ENCODE results near the gene C5orf15. TPM values are rescaled to one million over a fixed set of nuclear protein-coding genes. Genes with fewer than 3 reads are reported as not detected.

The C5orf15 gene
- total RNA-seq, 1 experiment from 2014 or later: 28.8 TPM

DNA sequence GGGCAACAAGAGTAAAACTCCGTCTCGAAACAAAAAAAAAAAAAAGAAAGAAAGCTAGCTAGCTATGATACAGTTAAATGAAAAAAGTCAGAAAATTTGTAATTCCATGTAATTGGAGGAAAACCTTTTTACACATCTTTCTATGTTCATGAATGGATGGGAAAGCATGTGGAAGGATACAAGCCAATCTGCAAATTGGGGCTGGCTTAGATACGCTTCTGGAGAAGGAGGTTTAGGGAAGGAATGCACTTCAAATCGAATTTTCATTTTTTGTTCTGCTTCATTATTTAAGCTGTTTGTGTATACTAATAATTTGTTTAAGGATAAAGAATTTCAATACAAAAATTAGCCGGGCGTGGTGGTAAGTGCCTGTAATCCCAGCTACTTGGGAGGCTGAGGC, 29.6 kb upstream of the C5orf15 start:
- peaks cover 13 to 20% of the 10 kb centered on the region in 2 experiments; a peak in 3 of 4 replicates for H3K36me3 ChIP-seq (ENCODE audit: control insufficient read depth in 1 of 2, insufficient read depth in 2 of 2, low read length in 2 of 2)
- intact Hi-C loops (cut with micrococcal nuclease): no loop called here
- H3K4me3 ChIP-seq (replicated peaks in 1 of 2; ENCODE audit: low read depth in 1 of 2, low read length in 2 of 2): no peak overlapping the region
- DNase-seq (ENCODE audit: low read depth, low spot score): no peak
- BruUV-seq (replicated peaks): no TSS peak
- H3K27ac ChIP-seq (ENCODE audit: low read depth, low read length): no peak overlapping the region
- H3K4me1 ChIP-seq (ENCODE audit: control insufficient read depth in 1 of 2, insufficient read depth in 2 of 2, low read length in 2 of 2): peaks cover 10 to 45% of the 10 kb centered on the region in 2 experiments
- H3K9ac ChIP-seq (ENCODE audit: low read length): no peak overlapping the region
- H3K9me3 ChIP-seq (ENCODE audit: control insufficient read depth in 1 of 2, insufficient read depth in 1 of 2, low read depth in 1 of 2, low read length in 2 of 2): no peaks in the 10 kb centered on the region
- H3K79me2 ChIP-seq (ENCODE audit: insufficient read depth, low read length): peaks cover 100% of the 10 kb centered on the region
- POLR2A ChIA-PET: no interaction called here
- H3K9me2 ChIP-seq (ENCODE audit: insufficient read depth): no peaks in the 10 kb centered on the region
- no peak for TF ChIP-seq FOSL1 (IDR thresholded peaks at IDR 0.05; ENCODE audit: low read depth)
- no peak for TF ChIP-seq CEBPB (IDR thresholded peaks at IDR 0.05; ENCODE audit: low read depth)
- TF ChIP-seq POLR2A (IDR thresholded peaks at IDR 0.05; ENCODE audit: borderline replicate concordance, extremely low read depth, insufficient read depth, insufficient read length): no peak
- TF ChIP-seq EZH2 (IDR thresholded peaks at IDR 0.05): no peak
- no peak for TF ChIP-seq ZNF274 (IDR thresholded peaks at IDR 0.05; ENCODE audit: low read depth, low read length)
- no peak for TF ChIP-seq SRF (IDR thresholded peaks at IDR 0.05; ENCODE audit: low read depth)
- no peak for TF ChIP-seq ZFX (IDR thresholded peaks at IDR 0.05)
- TF ChIP-seq REST (IDR thresholded peaks at IDR 0.05; ENCODE audit: low read depth): no peak
- TF ChIP-seq, protein P1, sequence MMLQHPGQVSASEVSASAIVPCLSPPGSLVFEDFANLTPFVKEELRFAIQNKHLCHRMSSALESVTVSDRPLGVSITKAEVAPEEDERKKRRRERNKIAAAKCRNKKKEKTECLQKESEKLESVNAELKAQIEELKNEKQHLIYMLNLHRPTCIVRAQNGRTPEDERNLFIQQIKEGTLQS (IDR thresholded peaks at IDR 0.05): no peak
- no peak for TF ChIP-seq CBX3 (IDR thresholded peaks at IDR 0.05; ENCODE audit: low read depth)
- no peak for TF ChIP-seq MAX (IDR thresholded peaks at IDR 0.05)
- no peak for TF ChIP-seq YY1 (IDR thresholded peaks at IDR 0.05; ENCODE audit: extremely low read depth, insufficient replicate concordance, low read depth, low read length)
- TF ChIP-seq ZBTB33 (IDR thresholded peaks at IDR 0.05; ENCODE audit: extremely low read depth, insufficient replicate concordance, low read length): no peak
- TF ChIP-seq SIN3A (IDR thresholded peaks at IDR 0.05; ENCODE audit: low read depth): no peak
- no peak for TF ChIP-seq TCF7L2 (IDR thresholded peaks at IDR 0.05; ENCODE audit: borderline replicate concordance, extremely low read depth, insufficient read depth, insufficient read length)
- no peak for TF ChIP-seq JUND (IDR thresholded peaks at IDR 0.05)
- no peak for TF ChIP-seq EGR1 (IDR thresholded peaks at IDR 0.05; ENCODE audit: low read depth)
- TF ChIP-seq, protein P2, sequence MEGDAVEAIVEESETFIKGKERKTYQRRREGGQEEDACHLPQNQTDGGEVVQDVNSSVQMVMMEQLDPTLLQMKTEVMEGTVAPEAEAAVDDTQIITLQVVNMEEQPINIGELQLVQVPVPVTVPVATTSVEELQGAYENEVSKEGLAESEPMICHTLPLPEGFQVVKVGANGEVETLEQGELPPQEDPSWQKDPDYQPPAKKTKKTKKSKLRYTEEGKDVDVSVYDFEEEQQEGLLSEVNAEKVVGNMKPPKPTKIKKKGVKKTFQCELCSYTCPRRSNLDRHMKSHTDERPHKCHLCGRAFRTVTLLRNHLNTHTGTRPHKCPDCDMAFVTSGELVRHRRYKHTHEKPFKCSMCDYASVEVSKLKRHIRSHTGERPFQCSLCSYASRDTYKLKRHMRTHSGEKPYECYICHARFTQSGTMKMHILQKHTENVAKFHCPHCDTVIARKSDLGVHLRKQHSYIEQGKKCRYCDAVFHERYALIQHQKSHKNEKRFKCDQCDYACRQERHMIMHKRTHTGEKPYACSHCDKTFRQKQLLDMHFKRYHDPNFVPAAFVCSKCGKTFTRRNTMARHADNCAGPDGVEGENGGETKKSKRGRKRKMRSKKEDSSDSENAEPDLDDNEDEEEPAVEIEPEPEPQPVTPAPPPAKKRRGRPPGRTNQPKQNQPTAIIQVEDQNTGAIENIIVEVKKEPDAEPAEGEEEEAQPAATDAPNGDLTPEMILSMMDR (IDR thresholded peaks at IDR 0.05 in 2 of 3, conservative IDR thresholded peaks at IDR 0.05 in 1 of 3; ENCODE audit: borderline replicate concordance in 1 of 3, insufficient read depth in 1 of 3, low read depth in 2 of 3, low read length in 2 of 3): no peak
- no peak for TF ChIP-seq ELF1 (IDR thresholded peaks at IDR 0.05; ENCODE audit: borderline replicate concordance, low read depth)
- CTCF ChIA-PET: interaction anchor here (1.0 to 2.2 kb wide), 3 partner anchors 17 to 24 kb away, joined by 3 to 6 read pairs (median 6); no protein-coding TSS in a partner anchor
- no peak overlapping the region for H2AFZ ChIP-seq (ENCODE audit: low read depth, low read length, poor library complexity, severe bottlenecking)
- no peak overlapping the region for H3K4me2 ChIP-seq (ENCODE audit: low read length)
- ATAC-seq: no peak
- no peaks in the 10 kb centered on the region for H3K27me3 ChIP-seq (ENCODE audit: insufficient read depth, low read length)
- peaks cover 73% of the 10 kb centered on the region; the same call in 1 of the 2 replicates for H4K20me1 ChIP-seq (ENCODE audit: insufficient read depth)
- RAD21 ChIA-PET (ENCODE audit: low non-redundant PET in 1 of 2, low total read pairs in 2 of 2, uncharacterized antibody in 2 of 2, unreplicated experiment in 2 of 2): no interaction called here

Data from HCT116 (cell line).